ELF-1 (cell line): Measurements from ENCODE around the gene ATG10.
"Not testable (repeated sequence)": the region's sequence is repeated elsewhere in the genome, so short reads cannot be mapped to it uniquely, and the experiment has no call there.

Experiments used
- DNase-seq: peaks from one replicate; pipeline ENCODE4 v3.0.0-alpha.2; 2016; ENCODE audit warnings: low read depth, low spot score

ATG10 gene

GRCh38 chr5:82222597-82223574 is 251.1 kb downstream of the ATG10 start:
- no peak for DNase-seq

DNA sequence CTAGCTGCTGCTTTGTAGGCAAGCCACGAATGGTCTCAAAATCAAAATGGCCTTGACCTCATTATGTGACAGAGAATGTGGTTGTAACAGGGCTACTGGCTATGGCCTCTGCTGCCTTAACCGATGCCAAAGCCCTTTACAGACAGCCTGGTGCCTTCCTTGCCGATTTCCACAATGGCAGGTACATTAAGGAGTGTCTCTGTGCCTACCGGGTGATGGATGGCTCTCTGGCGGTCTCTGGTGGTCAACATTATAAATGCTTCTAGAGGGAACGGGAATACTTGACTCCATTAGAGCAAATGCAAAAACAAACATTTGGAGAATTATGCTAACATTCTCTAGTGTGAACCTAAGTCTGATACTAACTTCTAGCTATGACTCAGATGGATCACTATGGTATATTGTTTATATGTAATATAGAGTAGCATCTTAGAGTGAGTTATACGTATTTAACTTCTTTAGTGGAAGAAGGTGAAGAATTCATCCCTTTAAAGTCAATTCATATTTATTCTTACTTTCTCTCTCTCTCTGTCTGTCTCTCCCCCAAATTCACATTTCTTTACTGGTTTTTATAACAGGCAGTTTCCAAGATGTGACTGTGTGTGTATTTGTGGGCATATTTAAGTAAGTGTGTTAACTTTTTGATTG is 253.8 kb downstream of the ATG10 start:
- DNase-seq: peak; percentile 69

DNA sequence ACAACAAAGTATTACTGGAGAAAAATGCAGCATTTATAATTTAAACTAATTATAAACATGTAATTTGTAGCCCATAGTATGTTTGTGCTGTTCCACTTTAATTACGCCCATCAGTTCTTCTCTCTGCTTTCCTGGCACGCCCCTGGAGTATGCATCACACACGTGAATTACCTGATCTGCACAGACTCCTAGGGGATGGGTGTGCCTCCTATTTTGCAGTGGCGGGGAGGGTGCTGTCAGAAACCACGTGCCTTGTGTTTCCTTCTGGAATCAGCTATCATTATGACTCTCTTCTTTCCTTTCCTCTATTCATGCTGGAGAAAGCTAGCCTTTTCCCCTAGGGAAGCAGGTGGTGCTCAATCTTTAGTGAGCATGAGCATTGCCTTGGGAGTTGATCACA is 263.1 kb downstream of the ATG10 start:
- no peak for DNase-seq

- DNase-seq: no peak
Observed at GRCh38 chr5:82244151-82244550, 272.3 kb downstream of the ATG10 start.

- DNase-seq: no peak
Observed at GRCh38 chr5:82244854-82245635, 273.2 kb downstream of the ATG10 start.

DNA sequence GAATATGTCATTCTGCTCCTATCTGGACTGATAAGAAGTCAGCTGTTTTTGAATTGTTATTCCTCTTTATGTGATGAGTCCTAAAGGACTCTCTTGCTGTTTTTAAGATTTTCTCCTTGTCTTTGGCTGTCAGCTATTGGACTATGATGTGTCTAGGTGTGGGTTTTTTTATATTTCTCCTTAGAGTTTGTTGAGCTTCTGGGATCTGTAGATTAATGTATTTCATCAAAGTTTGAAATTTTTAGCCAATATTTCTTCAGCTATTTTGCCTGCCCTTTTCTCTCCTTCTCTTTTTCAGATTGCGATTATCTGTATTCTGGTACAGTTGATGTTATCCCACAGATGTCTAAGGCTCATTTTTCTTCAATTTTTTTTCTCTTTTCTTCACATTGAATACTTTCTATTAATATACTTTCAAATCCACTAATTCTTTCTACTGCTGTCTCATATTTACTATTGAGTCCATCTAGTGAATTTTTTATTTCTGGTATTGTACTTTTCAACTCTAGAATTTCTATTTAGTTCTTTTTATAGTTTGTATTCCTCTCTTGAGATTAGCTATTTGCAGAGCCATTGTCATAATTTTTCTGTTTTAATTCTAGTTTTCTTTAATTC is 275.2 kb downstream of the ATG10 start:
- DNase-seq: no peak

DNA sequence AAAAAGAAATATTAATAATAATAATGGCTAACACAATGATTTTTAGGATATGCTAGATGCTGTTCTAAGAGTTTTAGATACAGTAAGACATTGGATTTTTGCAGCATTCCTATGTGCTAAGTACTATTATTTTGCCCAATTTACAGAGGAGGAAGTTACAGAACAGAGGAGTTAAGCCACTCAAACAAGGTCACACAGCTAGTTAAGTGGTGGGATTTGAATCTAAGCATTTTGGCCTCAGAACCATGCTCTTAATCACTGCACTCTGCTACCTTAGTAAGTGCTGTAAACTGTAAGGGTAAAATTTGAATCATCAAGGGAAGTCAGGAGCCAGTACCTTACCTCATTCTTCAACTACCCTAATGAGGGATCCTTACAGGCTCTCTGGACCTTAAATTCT is 280.9 kb downstream of the ATG10 start:
- no peak for DNase-seq

GRCh38 chr5:82255844-82256243 is 284.0 kb downstream of the ATG10 start:
- DNase-seq: no peak

DNA sequence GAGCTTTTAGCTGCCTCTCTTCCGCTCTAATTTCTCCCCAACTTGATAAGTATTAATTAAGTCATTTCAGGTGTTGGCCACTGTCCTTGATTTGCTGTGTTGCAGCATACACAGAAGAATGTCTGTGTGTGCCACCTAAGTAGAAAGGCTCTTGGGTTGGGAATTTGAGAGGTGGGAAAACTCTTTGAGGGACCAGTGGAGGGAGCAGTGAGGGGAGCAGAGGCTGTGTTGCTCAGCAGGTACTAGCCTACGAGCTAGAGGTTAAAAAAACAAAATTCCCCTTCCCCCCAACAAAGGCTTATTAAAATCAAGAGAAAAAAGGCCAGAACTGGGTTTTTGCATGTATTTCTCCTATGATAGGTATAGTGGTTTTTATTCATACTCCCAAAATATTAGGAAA is 285.4 kb downstream of the ATG10 start:
- DNase-seq: peak; percentile 3

- DNase-seq: peak; percentile 6
Observed at GRCh38 chr5:82257729-82258128, 285.9 kb downstream of the ATG10 start.

DNA sequence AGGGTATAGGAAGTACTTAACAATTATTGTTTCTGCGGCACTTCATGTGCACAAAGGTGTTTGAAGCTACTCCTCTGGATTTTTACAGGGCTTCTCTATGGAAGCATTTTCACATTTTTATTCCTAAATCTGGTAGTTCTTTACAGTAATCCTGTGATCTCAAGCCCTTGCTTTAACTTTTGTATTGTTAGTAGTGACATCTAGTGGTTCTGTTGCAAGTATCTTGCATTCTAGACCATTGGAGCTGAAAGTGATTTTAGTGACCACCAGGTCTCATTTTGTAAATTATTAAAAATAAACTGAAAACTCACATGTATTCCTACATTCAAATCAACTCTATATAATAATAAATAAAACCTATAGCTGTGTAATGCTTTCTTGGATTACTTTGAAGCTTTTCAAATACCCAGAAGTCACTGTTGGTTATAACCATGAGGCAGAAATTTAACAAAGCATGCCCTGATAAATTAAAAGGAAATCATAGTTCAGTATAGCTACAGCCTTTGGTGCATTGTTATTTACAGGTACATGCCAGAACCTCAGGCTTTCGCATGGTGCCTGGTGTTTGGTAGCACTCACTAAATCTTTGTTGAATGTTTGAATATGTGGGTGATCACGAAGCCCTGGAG is 287.5 kb downstream of the ATG10 start:
- DNase-seq: no peak

GRCh38 chr5:82265047-82265446 is 293.2 kb downstream of the ATG10 start:
- DNase-seq: no peak

GRCh38 chr5:82267297-82267933 is 295.6 kb downstream of the ATG10 start:
- not testable (repeated sequence) for DNase-seq

- not testable (repeated sequence) for DNase-seq
Observed at GRCh38 chr5:82269363-82269762, 297.5 kb downstream of the ATG10 start.

DNA sequence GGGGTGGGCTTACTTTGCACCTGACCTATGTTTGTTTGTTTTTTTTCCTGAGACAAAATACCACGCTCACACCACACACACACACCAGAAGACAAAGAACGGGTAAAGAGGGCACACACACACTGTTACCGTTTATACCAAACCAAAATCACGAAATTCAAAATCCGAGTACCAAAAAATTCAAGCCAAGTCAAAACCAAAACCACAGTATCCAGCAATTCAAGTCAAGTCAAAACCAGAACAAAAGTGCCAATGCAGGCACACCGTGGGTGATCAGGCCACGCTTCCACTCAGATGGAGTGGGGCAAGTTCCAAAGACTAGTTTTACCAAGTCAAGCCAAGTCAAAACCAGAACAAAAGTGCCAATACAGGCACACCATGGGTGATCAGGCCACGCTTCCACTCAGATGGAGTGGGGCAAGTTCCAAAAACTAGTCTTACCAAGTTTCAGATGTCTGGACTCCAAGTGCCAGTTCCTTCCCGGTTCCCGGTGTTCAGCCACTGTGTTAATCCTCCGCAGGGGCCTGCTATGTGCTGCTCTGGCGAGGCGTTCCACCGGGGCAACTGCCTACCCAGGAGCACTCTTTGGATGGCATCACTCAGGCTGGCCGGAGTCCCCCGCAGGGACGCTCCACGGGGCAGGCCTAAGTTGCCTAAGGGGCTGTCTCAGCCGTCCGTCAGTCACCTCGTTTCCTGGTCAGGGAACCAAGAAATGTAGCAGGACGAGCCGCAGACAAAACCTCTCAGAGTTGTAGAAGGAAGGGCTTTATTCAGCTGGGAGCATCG is 300.9 kb downstream of the ATG10 start:
- DNase-seq: peak; percentile 82

DNA sequence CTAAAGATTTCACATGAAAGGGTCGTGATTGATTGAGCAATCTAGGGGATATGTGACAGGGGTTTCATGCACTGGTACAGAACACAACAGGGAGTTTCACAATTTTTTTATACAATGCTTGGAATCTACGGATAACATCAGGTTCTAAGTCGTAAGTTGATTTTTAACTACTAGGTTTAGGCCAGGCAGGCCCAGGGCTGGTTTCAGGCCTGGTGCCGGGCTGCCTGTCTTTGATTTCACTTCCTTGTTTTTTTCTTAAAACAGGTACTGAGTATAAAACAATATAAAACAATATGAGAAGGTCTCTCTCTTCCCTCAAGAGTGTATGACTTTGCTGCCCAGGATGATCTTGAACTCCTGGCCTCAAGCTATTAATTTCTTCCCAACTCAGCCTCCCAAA is 301.6 kb downstream of the ATG10 start:
- not testable (repeated sequence) for DNase-seq

DNA sequence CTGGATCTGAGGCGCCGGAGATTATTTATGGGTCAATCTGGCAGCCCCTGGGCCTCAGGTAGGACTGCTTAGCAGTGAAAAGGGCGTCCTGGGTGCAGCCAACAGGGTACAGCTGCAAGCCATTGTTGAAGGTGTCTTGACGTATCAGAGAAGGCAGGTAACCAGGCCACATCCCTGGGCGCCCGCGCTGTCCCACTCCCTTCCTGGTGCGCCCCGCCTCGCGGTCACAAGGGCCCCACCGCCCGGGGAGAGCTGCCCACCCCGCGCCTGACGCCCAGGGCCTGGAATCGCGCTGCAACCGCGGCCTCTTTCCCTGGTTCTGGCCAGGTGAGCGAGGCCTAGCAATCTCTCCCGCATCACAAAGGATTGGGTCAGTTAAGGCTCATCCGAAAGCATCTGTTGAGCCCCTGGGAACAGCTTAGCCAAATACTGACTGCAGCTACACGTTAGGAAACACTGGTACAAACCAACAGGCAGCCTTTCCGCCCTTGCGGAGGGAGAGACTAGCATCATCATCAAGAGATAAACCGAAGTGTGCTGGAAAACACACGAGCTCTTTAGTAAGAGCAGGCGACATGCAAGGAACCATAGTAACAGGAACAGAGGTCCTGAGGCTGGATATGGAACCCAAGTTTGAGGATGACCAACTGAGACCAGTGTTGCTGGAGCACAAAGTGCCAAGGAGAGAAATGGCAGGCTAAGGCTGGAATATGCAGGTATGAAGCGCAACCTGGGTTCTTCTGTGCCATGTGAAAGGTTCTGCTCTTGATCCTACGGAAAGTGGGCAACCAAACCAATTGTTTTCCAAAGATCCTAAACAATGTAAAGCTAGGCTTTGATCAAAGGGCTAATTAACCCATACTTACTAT is 302.8 kb downstream of the ATG10 start:
- DNase-seq: peak; percentile 79

DNA sequence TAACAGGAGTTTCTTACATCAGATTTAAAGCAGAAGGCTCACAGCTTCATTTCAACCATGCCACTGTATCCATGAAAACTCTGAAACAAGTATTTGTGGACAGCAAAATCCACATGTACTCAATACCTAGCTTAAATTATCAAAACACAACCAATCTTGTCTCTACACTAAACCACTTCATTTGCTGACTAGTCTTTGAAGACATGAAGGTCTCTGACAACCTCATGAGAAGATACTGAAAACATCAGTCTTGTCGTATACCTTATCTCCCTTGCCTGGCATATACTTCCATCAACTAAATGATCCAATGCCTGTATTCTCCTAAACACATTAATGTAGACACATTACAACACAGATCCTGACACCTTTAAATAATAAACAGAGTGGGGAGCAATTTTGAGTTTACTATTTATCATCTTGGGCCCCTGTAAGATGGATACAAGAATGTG is 303.4 kb downstream of the ATG10 start:
- DNase-seq: no peak
